Measurements from ENCODE around the gene KCNQ1.

KCNQ1 gene

GRCh38 chr11:2572491-2573239 is 127.9 kb downstream of the KCNQ1 start:
- H3K4me3 ChIP-seq (ENCODE audit: control insufficient read depth, low read depth, low read length) = no peak overlapping the region
- no peak for DNase-seq (ENCODE audit: low read depth)
- no peak for TF ChIP-seq CTCF (IDR thresholded peaks at IDR 0.05; ENCODE audit: control insufficient read depth, insufficient read depth, low read depth, low read length, missing control alignments)

- H3K4me3 ChIP-seq (ENCODE audit: control insufficient read depth, low read depth, low read length) = no peak overlapping the region
- TF ChIP-seq CTCF (IDR thresholded peaks at IDR 0.05; ENCODE audit: control insufficient read depth, insufficient read depth, low read depth, low read length, missing control alignments) = no peak
- no peak for DNase-seq (ENCODE audit: low read depth)
These were observed 128.6 kb downstream of the KCNQ1 start for GRCh38 chr11:2573240-2574042.

- no peak for TF ChIP-seq CTCF (IDR thresholded peaks at IDR 0.05; ENCODE audit: control insufficient read depth, insufficient read depth, low read depth, low read length, missing control alignments)
- DNase-seq (ENCODE audit: low read depth) = no peak
- no peak overlapping the region for H3K4me3 ChIP-seq (ENCODE audit: control insufficient read depth, low read depth, low read length)
These were observed 129.3 kb downstream of the KCNQ1 start for GRCh38 chr11:2574043-2574552.

- no peak overlapping the region for H3K4me3 ChIP-seq (ENCODE audit: control insufficient read depth, low read depth, low read length)
- no peak for DNase-seq (ENCODE audit: low read depth)
- TF ChIP-seq CTCF (IDR thresholded peaks at IDR 0.05; ENCODE audit: control insufficient read depth, insufficient read depth, low read depth, low read length, missing control alignments) = no peak
These were observed 130.0 kb downstream of the KCNQ1 start for GRCh38 chr11:2574553-2575535.

GRCh38 chr11:2575591-2576051 is 130.8 kb downstream of the KCNQ1 start:
- no peak for DNase-seq (ENCODE audit: low read depth)
- H3K4me3 ChIP-seq (ENCODE audit: control insufficient read depth, low read depth, low read length) = no peak overlapping the region
- TF ChIP-seq CTCF (IDR thresholded peaks at IDR 0.05; ENCODE audit: control insufficient read depth, insufficient read depth, low read depth, low read length, missing control alignments) = no peak

GRCh38 chr11:2576111-2576510 is 131.3 kb downstream of the KCNQ1 start:
- no peak overlapping the region for H3K4me3 ChIP-seq (ENCODE audit: control insufficient read depth, low read depth, low read length)
- TF ChIP-seq CTCF (IDR thresholded peaks at IDR 0.05; ENCODE audit: control insufficient read depth, insufficient read depth, low read depth, low read length, missing control alignments) = no peak
- DNase-seq (ENCODE audit: low read depth) = no peak
